ENCODE measurements around the gene IZUMO4.
"Not testable (repeated sequence)": the region's sequence is repeated elsewhere in the genome, so short reads cannot be mapped to it uniquely, and the experiment has no call there.

IZUMO4 gene

GRCh38 chr19:2110822-2111221 is 14.1 kb downstream of the IZUMO4 start:
- no peak for DNase-seq

GRCh38 chr19:2111425-2111824 is 14.7 kb downstream of the IZUMO4 start:
- DNase-seq, result no peak

- DNase-seq, result no peak
These were observed 15.2 kb downstream of the IZUMO4 start for GRCh38 chr19:2111886-2112285.

- DNase-seq, result no peak
These were observed 16.0 kb downstream of the IZUMO4 start for GRCh38 chr19:2112516-2113320.

GRCh38 chr19:2113439-2114211 is 16.9 kb downstream of the IZUMO4 start:
- DNase-seq, result no peak

- no peak for DNase-seq
These were observed 17.5 kb downstream of the IZUMO4 start for GRCh38 chr19:2114218-2114617.

GRCh38 chr19:2114821-2115220 is 18.1 kb downstream of the IZUMO4 start:
- no peak for DNase-seq

GRCh38 chr19:2115324-2115723 is 18.6 kb downstream of the IZUMO4 start:
- no peak for DNase-seq

GRCh38 chr19:2115911-2116426 is 19.3 kb downstream of the IZUMO4 start:
- DNase-seq, result no peak

- DNase-seq, result no peak
These were observed 19.8 kb downstream of the IZUMO4 start for GRCh38 chr19:2116507-2116906.

GRCh38 chr19:2117215-2117960 is 20.7 kb downstream of the IZUMO4 start:
- no peak for DNase-seq

GRCh38 chr19:2118438-2118837 is 21.7 kb downstream of the IZUMO4 start:
- no peak for DNase-seq

- no peak for DNase-seq
These were observed 23.4 kb downstream of the IZUMO4 start for GRCh38 chr19:2119921-2120785.

GRCh38 chr19:2120821-2121220 is 24.1 kb downstream of the IZUMO4 start:
- DNase-seq, result no peak

GRCh38 chr19:2121416-2122051 is 24.8 kb downstream of the IZUMO4 start:
- DNase-seq, result no peak

GRCh38 chr19:2122251-2122650 is 25.5 kb downstream of the IZUMO4 start:
- no peak for DNase-seq

- DNase-seq, result no peak
These were observed 26.3 kb downstream of the IZUMO4 start for GRCh38 chr19:2122982-2123381.

- no peak for DNase-seq
These were observed 27.1 kb downstream of the IZUMO4 start for GRCh38 chr19:2123682-2124387.

- DNase-seq, result no peak
These were observed 30.3 kb downstream of the IZUMO4 start for GRCh38 chr19:2126879-2127518.

- DNase-seq, result no peak
These were observed 31.0 kb downstream of the IZUMO4 start for GRCh38 chr19:2127758-2128157.

- DNase-seq, result not testable (repeated sequence)
These were observed 31.5 kb downstream of the IZUMO4 start for GRCh38 chr19:2128252-2128651.
